ENCODE data around the gene LRMDA. TPM values are rescaled to one million over a fixed set of nuclear protein-coding genes. Genes with fewer than 3 reads are reported as not detected.

Gene LRMDA
- total and polyA plus RNA-seq, 2 donors (not counting 1 experiment from before 2014, with no cell fraction given): 0.12 TPM; not detected in 1

- H3K79me2 ChIP-seq (ENCODE audit: control insufficient read depth, insufficient read depth, low read length): no peaks in the 10 kb centered on the region
- ATAC-seq (ENCODE audit: low read depth) (no peak), DNase-seq (no peak)
- intact Hi-C loops (cut with micrococcal nuclease): no loop called here
- no peaks in the 10 kb centered on the region for H4K20me1 ChIP-seq (ENCODE audit: control insufficient read depth, insufficient read depth, low read length, poor library complexity, severe bottlenecking)
- H2AFZ ChIP-seq (ENCODE audit: insufficient read depth, low read depth, low read length, poor library complexity, severe bottlenecking): no peak overlapping the region
- ChIA-PET CTCF (no interaction called here), POLR2A (no interaction called here)
- Mint-ChIP-seq H3K9me3 (ENCODE audit: insufficient read depth) (peaks cover 2% of the 10 kb centered on the region), H3K27me3 (no peaks in the 10 kb centered on the region), H3K4me3 (no peak overlapping the region), H3K27ac (no peak overlapping the region), H3K4me1 (no peaks in the 10 kb centered on the region)
- TF ChIP-seq EZH2 (IDR thresholded peaks at IDR 0.05; ENCODE audit: borderline replicate concordance, insufficient read depth, low read depth, low read length, poor library complexity, severe bottlenecking) (no peak), CTCF (IDR thresholded peaks at IDR 0.05) (no peak)
- no peak overlapping the region for H3K4me3 ChIP-seq (ENCODE audit: control extremely low read depth in 1 of 5, extremely low read depth in 1 of 5, insufficient read depth in 1 of 5, low read depth in 2 of 5, low read length in 4 of 5)
- H3K9ac ChIP-seq (ENCODE audit: low read length): no peak overlapping the region
- no peak overlapping the region for H3K4me2 ChIP-seq (replicated peaks; ENCODE audit: low read depth, low read length, poor library complexity, severe bottlenecking)
- H3K27me3 ChIP-seq (replicated peaks in 1 of 4; ENCODE audit: control extremely low read depth in 1 of 4, control insufficient read depth in 3 of 4, insufficient read depth in 4 of 4, low read length in 3 of 4): no peaks in the 10 kb centered on the region
- 80% methylated on average over 1 of the region's 2 CpGs for WGBS (ENCODE audit: insufficient coverage)
- H3K9me3 ChIP-seq (ENCODE audit: control extremely low read depth in 1 of 3, control insufficient read depth in 2 of 3, insufficient read depth in 1 of 3, low read length in 2 of 3): no peaks in the 10 kb centered on the region
- no peak overlapping the region for H3K27ac ChIP-seq (ENCODE audit: low read length in 2 of 2)
- H3K4me1 ChIP-seq (ENCODE audit: control insufficient read depth in 2 of 2, insufficient read depth in 2 of 2, low read length in 2 of 2): no peaks in the 10 kb centered on the region
- H3K36me3 ChIP-seq (replicated peaks in 1 of 2; ENCODE audit: control extremely low read depth in 1 of 2, control insufficient read depth in 1 of 2, extremely low read depth in 1 of 2, insufficient read depth in 2 of 2, low read length in 1 of 2): no peaks in the 10 kb centered on the region
These were observed 1082.9 kb downstream of the LRMDA start for GRCh38 chr10:76514321-76514720.

DNA sequence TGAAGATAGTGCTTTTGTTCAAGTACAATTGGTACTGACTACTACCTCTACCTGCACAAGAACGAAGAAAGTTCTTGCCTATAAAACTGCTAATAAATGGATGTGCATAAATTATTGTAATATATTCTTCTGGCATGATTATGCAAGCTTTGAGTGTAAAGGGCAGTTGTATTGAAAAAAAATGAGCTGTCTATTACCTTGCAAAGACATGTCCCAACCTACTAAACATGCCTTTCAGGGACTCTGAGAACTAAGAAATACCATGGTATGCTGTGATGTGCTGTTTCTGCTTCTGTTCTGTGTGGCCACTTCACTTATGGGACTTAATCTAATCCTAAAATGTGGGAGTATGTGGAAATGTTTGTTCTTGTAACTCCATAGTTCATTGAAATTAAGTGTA is 1083.4 kb downstream of the LRMDA start:
- H3K9me3 Mint-ChIP-seq (ENCODE audit: insufficient read depth): peaks cover 2% of the 10 kb centered on the region
- H3K4me1 ChIP-seq (ENCODE audit: control insufficient read depth in 2 of 2, insufficient read depth in 2 of 2, low read length in 2 of 2): no peaks in the 10 kb centered on the region
- ChIA-PET POLR2A (no interaction called here), CTCF (no interaction called here)
- intact Hi-C loops (cut with micrococcal nuclease): no loop called here
- no peak overlapping the region for H2AFZ ChIP-seq (ENCODE audit: insufficient read depth, low read depth, low read length, poor library complexity, severe bottlenecking)
- no CpG with 5 or more reads among the region's 1 CpG for WGBS (ENCODE audit: insufficient coverage)
- no peaks in the 10 kb centered on the region for H4K20me1 ChIP-seq (ENCODE audit: control insufficient read depth, insufficient read depth, low read length, poor library complexity, severe bottlenecking)
- DNase-seq (no peak), ATAC-seq (ENCODE audit: low read depth) (no peak)
- TF ChIP-seq CTCF (IDR thresholded peaks at IDR 0.05) (no peak), EZH2 (IDR thresholded peaks at IDR 0.05; ENCODE audit: borderline replicate concordance, insufficient read depth, low read depth, low read length, poor library complexity, severe bottlenecking) (no peak)
- H3K27me3 Mint-ChIP-seq: no peaks in the 10 kb centered on the region
- no peak overlapping the region for H3K27ac ChIP-seq (ENCODE audit: low read length in 2 of 2)
- no peaks in the 10 kb centered on the region for H3K27me3 ChIP-seq (replicated peaks in 1 of 4; ENCODE audit: control extremely low read depth in 1 of 4, control insufficient read depth in 3 of 4, insufficient read depth in 4 of 4, low read length in 3 of 4)
- no peaks in the 10 kb centered on the region for H3K79me2 ChIP-seq (ENCODE audit: control insufficient read depth, insufficient read depth, low read length)
- H3K36me3 ChIP-seq (replicated peaks in 1 of 2; ENCODE audit: control extremely low read depth in 1 of 2, control insufficient read depth in 1 of 2, extremely low read depth in 1 of 2, insufficient read depth in 2 of 2, low read length in 1 of 2): no peaks in the 10 kb centered on the region
- H3K4me3 ChIP-seq (ENCODE audit: control extremely low read depth in 1 of 5, extremely low read depth in 1 of 5, insufficient read depth in 1 of 5, low read depth in 2 of 5, low read length in 4 of 5): no peak overlapping the region
- no peaks in the 10 kb centered on the region for H3K4me1 Mint-ChIP-seq
- H3K4me3 Mint-ChIP-seq: no peak overlapping the region
- no peaks in the 10 kb centered on the region for H3K9me3 ChIP-seq (ENCODE audit: control extremely low read depth in 1 of 3, control insufficient read depth in 2 of 3, insufficient read depth in 1 of 3, low read length in 2 of 3)
- no peak overlapping the region for H3K4me2 ChIP-seq (replicated peaks; ENCODE audit: low read depth, low read length, poor library complexity, severe bottlenecking)
- H3K27ac Mint-ChIP-seq: no peak overlapping the region
- H3K9ac ChIP-seq (ENCODE audit: low read length): no peak overlapping the region
